Dermis microvascular lymphatic vessel endothelial cell (primary cell): ENCODE results near the gene HS6ST3. TPM values are rescaled to one million over a fixed set of nuclear protein-coding genes. Genes with fewer than 3 reads are reported as not detected.
"Not testable (repeated sequence)": the region's sequence is repeated elsewhere in the genome, so short reads cannot be mapped to it uniquely, and the experiment has no call there.

Experiments
- DNase-seq, 2 donors: peaks; one replicate each; pipeline versions ENCODE4 v3.0.0 to v3.0.0-alpha.2; 2010; ENCODE audit warnings: low read depth in 2 of 2
- total RNA-seq: library from RNA; depleted of rRNA; stranded (reverse); fragments of >200 nt; gene quantifications from 2 replicates; pipeline ENCODE4 v1.2.1, GENCODE V29; 2014

Gene HS6ST3
- total RNA-seq, 1 donor from 2014 or later = under 0.01 TPM

DNA sequence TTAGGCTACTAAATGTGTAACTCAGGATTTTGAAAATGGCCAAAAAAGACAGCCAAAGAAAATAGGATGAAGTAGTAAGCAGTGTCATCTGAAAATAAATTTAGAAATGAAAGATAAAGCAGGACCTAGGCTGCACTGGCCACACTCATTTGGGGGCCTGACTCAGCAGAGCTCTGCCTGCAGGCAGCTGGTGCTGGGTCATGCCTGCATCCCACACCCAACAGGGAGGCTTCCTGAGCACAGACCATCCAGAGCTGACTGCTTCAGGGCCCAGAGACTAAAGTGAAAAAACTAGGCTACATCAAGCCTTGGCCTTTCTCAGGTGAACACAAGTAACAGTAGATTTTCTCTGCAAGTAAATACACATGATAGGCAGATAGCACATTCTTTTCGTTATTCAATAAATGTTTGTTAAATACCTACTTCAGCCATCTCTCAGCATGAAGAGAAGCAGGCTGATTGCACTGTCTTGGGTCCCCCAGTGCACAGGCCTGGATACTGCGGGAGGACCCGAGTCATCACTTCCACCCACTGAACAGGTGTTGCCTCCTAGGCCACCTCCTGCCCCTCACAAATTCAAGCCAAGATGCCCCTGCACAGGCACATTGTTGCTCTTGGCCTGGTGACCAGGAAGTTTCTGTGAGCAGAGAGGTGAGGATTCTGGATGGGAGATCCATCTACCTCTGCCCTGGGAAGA is 620.4 kb downstream of the HS6ST3 start:
- DNase-seq = no peak

DNA sequence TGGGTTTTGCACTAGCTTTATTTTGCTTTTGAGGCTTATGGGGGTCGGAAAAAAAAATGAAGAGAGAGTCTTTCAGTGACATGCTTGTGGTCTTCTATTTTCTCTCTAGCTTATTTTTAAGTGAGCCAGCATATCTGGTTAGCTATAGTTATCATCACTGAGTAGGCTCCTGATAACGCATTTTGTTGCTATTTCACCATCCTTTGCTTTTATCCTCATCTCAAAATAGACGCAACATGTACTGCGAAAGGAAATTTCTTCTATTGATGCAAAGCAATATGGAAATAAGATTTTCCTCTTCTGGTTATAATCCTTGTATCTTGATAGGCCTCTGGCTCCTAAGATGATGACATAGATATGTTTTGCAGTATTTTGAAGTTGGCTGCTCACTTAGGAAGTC is 630.5 kb downstream of the HS6ST3 start:
- DNase-seq = no peak

DNA sequence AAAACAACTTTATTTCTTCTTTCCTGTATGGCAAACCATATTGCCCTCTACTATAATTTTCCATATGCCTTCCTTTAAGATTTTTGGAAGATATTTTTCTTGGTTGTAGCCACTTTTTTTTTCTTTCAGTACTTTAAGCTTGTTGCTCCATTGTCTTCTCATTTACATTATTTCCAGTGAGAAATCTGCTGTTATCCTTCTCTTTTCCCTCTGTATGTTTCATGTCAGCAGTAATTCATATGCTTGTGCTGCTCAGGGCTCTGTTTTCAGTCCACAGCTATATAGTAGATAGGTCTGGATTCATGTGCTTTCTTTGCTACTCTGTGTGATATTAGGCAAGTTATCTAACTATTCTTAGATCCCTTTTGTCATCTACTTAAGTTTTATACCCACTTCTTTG is 636.7 kb downstream of the HS6ST3 start:
- no peak for DNase-seq

DNA sequence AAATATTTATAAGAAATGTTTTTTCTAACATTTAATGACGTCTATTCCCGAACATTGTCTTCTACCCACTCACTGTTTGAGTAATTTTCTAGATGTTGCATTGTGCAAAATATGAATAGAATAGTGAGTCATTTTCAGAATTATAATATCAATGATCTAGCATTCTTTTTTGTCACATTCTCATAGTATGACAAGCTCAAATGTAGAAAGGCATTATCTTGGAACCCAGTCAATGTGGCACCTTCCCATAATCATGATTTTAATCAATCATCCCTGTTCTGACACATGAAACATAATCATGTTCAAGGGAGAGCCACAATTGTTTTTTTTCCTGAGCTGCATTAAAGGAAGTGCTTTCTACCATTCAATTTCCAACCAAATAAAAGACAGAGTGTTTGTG is 638.6 kb downstream of the HS6ST3 start:
- DNase-seq = no peak

DNA sequence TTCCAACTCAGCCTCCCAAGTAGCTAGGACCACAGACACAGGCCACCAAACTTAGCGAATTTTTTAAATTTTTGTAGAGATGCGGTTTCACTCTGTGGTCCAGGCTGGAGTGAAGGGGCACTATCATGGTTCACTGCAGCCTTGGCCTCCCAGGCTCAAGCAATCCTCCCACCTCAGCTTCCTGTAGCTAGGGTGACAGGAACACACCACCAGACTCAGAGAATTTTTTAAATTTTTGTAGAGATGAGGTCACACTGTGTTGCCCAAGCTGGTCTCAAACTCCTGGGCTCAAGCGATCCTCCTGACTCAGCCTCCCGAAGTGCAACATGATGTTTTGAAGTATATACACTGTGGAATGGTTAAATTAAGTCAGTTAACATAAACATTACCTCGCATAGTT is 640.8 kb downstream of the HS6ST3 start:
- DNase-seq = no peak

DNA sequence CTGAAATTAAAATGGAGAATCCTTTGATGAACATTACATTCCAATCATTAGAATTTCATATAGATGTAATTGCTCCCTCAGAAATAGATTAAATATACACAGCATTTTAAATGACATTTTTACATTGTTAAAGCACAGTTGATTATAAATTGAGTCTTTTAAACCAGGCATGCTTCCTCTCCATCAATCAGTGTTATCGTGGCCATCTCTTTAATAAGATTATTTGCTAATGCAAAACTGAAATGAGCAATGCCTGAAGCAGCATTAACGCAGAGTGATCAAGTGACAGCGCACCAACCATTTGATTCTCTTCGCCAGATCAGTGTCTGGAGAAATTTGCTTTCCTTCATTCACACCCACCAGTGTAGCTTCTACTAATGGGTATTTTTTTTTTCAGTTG is 644.6 kb downstream of the HS6ST3 start:
- no peak for DNase-seq

DNA sequence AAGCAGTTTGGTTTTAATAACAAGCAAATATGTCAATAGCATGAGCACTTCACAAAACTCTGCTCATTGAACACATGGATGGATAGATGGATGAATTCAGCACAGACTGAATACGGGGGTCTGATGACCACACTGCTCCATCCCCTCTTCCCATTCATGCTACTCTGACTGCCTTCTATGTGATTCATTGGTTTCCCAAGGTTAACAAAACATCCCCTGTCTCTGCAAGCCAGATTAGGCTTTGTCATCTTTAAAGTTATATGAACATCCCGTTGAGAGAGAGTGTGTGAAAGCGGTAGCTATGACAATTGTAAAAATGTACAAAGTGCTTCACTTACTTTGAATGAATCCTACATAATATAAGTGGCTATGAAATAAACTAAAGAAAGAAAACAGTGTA is 651.9 kb downstream of the HS6ST3 start:
- no peak for DNase-seq

DNA sequence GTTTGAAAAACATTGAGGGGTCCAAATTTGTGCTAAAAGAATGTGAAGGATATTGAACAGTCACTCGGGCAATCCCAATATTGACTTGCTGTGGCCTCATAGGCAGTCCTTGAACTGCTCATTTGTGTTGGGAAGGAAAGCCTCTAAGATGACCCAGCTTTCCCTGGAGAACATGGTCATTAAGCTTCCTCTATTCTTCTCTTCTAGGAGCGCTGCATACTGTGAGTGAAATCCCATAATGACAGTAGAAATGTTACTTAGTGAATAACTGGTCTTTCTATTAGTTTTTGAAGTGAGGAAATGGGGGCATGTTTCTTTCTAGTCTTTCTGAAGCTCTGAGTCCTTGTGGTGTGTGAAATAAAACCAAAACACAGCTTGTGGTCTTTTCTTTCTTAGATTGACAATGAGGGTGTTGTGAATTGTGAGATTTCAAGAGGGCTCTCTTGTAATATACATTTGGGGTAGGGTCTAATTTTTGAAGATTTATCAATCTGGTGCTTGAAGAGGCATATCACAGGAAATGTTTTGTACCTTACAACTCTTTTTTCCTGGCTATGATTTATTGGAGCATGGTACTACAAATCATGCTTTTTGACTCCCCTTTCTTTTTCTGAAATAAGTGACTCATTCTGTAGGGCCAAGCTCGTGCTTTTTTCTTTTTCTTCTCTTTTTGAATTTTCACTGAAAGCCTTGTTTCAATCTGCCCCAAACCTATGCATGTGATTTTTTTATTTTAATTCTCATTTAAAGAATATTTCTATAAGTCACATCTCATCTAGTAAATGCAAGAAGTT is 653.6 kb downstream of the HS6ST3 start:
- DNase-seq = no peak

DNA sequence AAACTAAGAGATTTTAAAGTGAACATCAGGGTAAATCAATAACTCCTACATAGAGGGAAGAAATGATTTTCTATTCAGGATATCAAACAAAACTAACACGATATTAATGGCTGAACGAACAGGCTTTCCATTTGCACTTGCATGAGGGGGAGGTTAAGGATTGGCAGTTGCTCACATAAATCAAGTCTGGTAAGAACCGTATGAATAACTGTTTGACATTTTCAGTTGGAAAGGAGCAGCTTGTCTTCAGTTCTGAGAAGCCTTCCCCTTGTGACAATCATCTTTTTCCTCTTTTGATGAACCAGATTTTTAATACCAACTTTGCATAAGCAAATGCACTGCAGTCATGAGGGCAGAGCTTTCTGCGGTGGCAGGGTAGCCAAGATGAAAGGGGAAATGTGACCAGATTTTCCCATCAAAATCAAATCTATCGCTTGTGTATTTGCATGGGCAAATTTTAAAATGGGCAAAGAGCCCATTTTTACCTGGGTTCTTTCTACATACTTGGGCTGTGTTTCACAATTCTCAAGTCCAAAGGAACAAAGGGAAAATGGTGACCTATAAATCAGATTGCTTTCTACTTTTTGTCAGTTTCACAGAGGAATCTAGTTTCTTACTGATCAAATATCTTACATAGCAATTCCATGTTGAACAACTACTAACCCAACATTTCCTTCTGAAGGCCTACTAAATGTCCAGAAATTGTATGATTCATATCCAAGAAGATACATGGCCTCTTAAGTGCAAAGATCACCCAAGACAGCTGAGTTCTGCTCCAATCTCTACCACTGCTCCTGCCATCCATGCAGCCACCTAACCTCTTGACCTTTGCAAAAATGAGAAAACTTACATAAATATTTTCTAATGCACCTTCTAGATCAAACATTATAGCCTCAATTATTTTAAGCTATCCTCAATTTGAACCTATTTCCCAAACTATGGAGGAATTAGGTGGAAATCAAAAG is 654.7 kb downstream of the HS6ST3 start:
- DNase-seq = no peak

DNA sequence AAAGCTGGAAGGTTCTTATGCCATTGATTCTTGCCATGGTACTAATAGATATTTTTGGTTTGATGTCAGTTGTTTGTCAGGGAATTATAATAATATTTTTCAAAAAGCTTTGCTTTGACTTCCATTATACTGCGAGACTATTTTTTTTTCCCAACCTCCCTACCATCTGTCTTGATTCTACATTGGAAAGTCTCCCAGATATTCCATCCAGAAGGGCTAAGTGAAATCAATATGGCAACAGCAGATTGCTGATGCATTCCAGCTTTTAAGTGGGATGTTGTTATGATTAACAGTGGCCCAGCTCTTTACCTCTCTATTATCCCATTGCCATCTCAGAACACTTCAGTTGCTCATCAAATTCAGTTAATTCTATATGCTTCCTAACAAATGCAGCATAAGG is 657.0 kb downstream of the HS6ST3 start:
- DNase-seq = no peak

DNA sequence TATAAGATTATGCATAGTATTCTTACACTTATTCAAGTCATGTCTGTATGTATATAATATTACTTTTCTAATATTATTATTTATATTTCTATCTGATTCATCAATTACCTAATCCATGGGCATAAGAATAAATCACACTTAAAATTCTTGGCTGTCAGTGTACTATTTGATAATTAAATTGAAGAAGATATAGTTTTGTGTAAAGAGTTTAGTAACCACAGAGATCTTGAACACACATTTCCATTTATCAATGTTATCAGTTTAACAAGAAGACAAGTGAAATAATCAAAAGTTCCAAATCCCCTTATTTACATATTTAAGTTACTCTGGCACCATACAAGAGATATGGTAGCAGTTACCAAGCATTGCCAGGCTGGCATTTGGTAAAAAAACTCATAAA is 659.9 kb downstream of the HS6ST3 start:
- DNase-seq = no peak

DNA sequence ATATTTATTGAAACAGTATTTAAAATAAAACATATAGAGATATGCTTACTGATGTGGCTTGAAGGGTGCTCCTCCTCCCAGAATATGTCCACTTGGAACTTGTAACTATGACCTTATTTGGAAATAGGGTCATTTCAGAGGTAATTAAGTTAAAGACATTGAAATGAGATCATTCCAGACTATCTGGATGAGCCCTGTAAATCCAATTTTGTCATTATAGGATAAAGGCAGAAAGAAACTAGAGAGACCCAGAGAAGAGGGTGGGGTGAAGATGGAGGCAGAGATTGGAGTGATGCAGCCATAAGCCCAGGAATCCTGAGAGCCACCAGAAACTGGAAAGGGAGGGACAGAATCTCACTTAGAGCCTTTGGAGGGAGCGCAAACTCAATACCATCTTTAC is 661.2 kb downstream of the HS6ST3 start:
- DNase-seq = no peak

DNA sequence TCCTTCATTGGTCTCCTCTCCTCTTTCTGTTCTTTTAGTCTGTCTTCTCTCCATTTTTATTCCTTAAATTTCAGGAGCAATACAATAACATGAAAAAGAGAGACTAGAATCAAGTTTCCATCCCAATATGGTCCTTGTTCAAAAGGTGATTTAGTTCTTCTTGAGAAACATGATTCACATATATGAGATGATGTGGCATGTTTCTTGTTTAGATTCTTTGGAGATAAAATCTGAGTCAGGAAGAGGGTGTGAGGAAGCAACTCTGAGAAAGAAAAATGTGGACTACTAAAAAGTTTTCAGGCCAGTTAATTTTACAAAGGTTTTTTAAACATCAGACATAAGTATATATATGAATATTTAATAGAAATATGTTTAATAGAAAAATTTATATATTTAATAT is 673.0 kb downstream of the HS6ST3 start:
- no peak for DNase-seq

DNA sequence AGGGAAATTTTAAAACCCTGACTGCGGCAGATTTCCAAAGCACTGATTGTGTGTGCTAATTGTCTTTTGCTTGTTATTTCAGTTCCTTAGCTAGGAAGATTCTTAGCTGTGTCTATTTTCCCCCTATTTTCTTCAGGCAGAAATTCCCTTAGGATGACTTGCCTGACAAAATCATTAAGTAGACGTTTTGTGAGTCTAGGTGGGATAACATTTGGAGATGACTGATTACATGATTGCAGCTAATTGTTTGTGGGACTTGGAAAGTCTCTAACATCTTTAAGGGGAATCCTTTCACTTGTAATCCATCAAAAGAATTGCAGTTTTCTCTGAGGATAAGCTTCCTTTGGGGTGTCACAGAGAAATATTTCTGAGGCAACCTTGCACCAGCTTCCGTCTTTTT is 676.4 kb downstream of the HS6ST3 start:
- DNase-seq = no peak

DNA sequence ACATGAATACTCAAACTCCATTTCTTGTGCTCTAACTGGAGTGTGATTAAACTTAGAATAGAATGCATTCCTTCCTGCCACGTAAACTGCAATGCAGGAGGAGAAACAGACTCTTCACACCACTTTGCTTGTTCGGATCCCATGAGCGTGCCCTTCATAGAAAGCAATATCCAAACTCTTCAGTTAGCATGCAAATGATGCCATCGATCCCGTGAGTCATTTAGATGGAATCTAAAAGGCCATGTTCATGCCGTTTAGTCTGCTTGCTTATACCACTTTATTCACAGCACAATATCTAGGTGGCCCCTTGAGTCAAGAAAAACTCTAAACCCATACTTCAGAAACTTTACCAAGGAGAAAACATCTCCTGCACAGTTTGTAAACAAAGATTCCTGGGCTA is 678.6 kb downstream of the HS6ST3 start:
- DNase-seq = no peak

DNA sequence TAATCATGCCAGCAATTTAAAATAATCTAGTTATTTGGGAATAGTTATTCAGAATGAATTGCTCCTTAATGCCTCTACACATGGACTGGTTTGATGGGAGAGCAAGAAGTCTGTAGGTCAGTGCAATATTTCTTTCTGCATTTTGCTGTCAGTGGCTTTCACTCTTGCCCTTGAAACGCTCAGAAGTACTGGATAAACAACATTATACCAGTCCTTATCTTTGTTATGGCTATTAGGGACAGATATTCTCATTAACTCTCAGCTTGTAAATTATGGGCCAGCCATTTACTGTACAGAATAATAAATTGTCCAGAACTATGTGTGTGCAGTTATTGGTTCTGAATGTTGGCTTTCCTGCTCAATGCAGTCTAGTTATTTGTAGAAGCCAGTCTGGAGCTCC is 680.0 kb downstream of the HS6ST3 start:
- DNase-seq = no peak

DNA sequence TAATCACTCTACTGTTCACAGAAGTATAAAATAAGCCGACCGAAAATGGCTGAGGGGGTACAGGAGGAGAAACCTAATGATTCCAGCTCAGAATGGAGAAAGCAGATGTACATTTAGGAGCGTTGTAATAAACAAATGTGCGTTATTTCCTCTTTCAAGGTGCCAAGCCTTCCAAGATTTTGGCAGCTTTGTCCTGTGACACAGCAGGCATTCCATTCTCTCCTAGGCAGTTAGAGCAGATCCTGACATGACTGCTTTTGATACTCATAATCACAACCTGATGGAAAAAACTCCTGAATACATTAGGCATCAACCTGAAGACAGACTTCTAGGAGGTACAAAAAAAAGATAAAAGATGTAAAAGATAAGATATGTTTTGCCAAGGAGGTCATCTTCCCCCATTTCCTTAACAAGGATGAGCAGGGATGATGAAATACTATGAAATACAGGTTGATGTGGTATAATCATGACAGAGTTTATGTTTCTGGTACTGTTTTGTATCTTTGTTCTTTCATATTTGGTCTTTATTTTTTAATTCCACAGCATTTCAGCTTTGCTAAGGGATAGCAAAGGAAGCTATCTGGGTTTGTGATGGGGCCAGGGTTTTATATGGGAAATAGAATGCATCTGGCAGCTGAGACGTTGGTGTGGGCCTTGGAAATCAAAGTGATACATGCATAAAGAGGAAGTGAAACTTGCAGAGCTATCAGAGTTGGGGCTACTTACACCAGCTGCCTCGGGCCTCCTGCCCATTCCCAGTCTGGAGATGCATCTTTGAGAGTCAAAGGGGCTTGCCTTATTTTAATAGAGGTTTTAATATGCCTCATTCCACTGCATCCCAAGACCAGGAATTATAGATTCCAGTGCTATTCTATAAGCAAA is 681.8 kb downstream of the HS6ST3 start:
- DNase-seq = no peak

DNA sequence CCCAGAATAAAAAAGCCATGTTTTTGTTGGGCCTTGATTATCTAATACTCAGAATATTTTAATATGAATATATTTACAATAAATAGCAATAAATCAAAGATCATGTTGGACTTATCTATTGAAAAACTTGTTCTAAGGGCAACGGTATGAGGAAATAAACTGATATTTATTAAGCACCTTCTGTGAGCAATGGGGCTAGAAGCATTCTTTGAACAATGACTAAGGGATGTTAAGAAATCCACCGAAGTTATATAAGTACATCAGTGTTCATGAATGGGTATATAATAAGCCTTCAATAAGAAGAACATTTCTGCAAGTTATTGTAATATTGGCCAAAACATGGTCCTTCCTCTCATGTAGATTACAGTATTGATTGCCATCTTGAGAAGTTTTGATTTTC is 682.5 kb downstream of the HS6ST3 start:
- DNase-seq = no peak

DNA sequence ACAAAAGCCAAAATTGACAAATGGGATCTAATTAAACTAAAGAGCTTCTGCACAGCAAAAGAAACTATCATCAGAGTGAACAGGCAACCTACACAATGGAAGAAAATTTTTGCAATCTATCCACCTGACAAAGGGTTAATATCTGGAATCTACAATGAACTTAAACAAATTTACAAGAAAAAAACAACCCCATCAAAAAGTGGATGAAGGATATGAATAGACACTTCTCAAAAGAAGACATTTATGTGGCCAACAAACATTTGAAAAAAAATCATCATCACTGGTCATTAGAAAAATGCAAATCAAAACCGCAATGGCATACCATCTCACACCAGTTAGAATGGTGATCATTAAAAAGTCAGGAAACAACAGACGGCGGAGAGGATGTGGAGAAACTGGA is 688.4 kb downstream of the HS6ST3 start:
- DNase-seq = not testable (repeated sequence)

DNA sequence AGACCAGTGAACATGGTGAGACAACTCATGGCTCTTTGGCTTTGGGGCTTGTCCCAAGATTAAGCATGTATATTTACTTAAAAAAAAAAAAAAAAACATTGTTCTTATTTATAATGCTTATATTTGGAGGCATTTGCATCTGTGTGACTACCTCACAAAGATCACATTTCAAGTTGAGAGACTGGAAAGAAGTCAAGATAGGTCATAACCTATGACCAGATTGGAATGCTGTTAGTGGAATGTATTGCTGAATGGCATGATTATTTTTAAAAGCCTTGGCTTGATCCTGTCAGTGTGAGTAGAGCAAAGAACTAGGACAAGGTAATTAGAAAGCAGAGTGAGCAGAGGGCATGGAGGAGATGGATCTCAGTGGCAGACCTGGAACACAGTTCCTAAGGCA is 689.8 kb downstream of the HS6ST3 start:
- DNase-seq = no peak

DNA sequence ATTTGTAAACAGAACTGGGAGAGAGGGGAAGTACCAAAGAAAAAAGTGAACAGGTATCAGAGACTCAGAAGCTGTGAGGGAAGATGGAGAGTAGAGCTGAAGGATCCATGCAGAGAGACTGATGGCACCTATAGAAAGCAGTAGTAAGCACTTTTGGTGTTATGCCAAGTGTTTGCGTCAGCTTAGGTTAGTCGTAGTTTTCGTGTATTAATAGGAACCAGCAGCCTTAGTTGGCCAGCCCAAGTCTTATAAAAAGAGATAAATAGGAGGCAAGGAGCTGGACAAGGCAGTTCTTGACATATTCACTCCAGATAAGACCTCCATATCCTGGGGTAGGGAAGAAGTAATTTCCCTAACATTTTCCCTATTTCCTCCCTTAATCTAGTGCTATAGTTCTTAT is 690.2 kb downstream of the HS6ST3 start:
- no peak for DNase-seq
